LNCaP clone FGC (cell line): ENCODE measurements around the gene SLC30A4.

Source experiments
- DNase-seq: peaks from one replicate; pipeline ENCODE4 v3.0.0-alpha.2; 2011; ENCODE audit warnings: low read depth
- H3K4me3 ChIP-seq: 2 replicates; pipeline ENCODE4 v1.5.1; 2011; ENCODE audit warnings: mild to moderate bottlenecking, low read depth, low read length, control low read depth
- CTCF ChIP-seq: IDR thresholded peaks from 2 replicates; pipeline ENCODE4 v1.5.1; 2012; ENCODE audit warnings: mild to moderate bottlenecking; ENCODE audit not compliant: control insufficient read depth, insufficient read depth; ENCODE audit errors: extremely low read depth

Gene SLC30A4

GRCh38 chr15:45456212-45457106 lies 66.1 kb downstream of the SLC30A4 start:
- TF ChIP-seq CTCF: no peak
- no peak for DNase-seq
- H3K4me3 ChIP-seq: no peak overlapping the region

GRCh38 chr15:45454814-45455213 lies 67.7 kb downstream of the SLC30A4 start:
- DNase-seq: no peak
- no peak for TF ChIP-seq CTCF
- H3K4me3 ChIP-seq: no peak overlapping the region

GRCh38 chr15:45451265-45451664 lies 71.3 kb downstream of the SLC30A4 start:
- DNase-seq: no peak
- H3K4me3 ChIP-seq: no peak overlapping the region
- TF ChIP-seq CTCF: no peak

- peak overlapping the region; percentile 23 for H3K4me3 ChIP-seq
- peak; percentile 59 for DNase-seq
- no peak for TF ChIP-seq CTCF
These were observed 72.4 kb downstream of the SLC30A4 start for GRCh38 chr15:45449916-45450867.

- no peak for TF ChIP-seq CTCF
- H3K4me3 ChIP-seq: no peak overlapping the region; the same call in 1 of the 2 replicates
- no peak for DNase-seq
These were observed 73.2 kb downstream of the SLC30A4 start for GRCh38 chr15:45449395-45449794.

- no peak for DNase-seq
- no peak for TF ChIP-seq CTCF
- no peak overlapping the region for H3K4me3 ChIP-seq
These were observed 74.3 kb downstream of the SLC30A4 start for GRCh38 chr15:45448066-45448915.
